ENCODE results near the gene TMEM208.

TMEM208 gene

GRCh38 chr16:67236563-67237395 lies 9.8 kb downstream of the TMEM208 start:
- peak; percentile 64 to 71 for DNase-seq (ENCODE audit: low read depth in 2 of 2)

DNA sequence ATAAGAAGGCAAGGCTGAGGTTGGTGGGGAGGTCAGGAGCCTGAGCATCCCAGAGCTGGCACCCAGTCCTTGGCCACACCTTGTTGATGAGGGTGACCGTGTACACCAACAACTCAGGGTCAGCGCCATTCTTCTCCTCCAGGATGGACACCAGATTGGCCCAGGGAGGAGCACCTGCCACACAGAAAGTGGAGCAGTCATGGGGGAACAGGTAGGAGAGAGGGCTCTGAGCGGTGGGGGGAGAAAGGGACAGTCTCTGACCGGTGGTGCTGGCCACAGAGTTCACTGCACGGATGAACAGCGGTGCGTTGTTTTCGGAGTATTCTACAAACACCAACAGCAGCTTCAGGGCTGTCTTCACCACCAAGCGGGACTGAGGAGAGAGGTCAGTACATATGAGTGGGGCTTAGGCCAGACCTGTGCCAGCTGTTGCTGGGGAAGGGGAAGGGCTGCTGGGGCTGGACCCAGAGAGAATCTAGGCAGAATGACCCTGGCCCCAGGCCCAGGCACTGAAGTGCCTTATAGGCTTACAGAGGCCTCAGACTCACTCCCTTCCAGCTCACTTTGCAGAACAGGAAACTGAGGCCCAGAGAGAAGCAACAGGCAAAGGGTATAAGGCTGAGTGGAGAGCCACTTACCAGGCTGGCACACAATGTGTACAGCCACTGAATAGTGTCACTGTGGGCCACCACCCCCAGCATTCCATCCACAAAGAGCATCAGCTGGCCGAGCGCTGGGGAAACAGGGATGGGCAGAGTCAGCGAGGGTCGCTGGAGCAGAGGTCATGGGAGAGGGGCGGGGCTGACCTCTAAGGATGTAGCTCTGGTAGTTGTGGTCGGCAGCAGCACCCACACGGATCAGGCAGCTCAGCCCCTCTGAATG lies 10.7 kb downstream of the TMEM208 start:
- DNase-seq (ENCODE audit: low read depth in 2 of 2): no peak

DNA sequence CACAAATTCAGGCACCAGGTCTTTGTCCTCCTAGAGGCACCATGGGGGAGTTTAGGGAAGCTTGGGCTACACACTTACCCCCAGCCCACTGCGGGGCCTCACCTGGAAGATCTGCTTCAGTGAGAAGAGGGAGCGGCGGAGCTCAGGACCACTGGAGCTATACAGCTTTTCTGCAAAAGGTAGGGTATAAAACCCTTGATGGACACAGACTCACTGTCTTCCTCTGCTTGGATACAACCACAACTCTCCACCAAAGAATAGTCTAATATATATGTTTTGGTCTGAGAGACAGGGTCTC lies 11.3 kb downstream of the TMEM208 start:
- DNase-seq (ENCODE audit: low read depth in 2 of 2): no peak

- no peak for DNase-seq (ENCODE audit: low read depth in 2 of 2)
These were observed 12.0 kb downstream of the TMEM208 start for GRCh38 chr16:67238806-67239470.

- DNase-seq (ENCODE audit: low read depth in 2 of 2): no peak
These were observed 13.6 kb downstream of the TMEM208 start for GRCh38 chr16:67240506-67240905.

DNA sequence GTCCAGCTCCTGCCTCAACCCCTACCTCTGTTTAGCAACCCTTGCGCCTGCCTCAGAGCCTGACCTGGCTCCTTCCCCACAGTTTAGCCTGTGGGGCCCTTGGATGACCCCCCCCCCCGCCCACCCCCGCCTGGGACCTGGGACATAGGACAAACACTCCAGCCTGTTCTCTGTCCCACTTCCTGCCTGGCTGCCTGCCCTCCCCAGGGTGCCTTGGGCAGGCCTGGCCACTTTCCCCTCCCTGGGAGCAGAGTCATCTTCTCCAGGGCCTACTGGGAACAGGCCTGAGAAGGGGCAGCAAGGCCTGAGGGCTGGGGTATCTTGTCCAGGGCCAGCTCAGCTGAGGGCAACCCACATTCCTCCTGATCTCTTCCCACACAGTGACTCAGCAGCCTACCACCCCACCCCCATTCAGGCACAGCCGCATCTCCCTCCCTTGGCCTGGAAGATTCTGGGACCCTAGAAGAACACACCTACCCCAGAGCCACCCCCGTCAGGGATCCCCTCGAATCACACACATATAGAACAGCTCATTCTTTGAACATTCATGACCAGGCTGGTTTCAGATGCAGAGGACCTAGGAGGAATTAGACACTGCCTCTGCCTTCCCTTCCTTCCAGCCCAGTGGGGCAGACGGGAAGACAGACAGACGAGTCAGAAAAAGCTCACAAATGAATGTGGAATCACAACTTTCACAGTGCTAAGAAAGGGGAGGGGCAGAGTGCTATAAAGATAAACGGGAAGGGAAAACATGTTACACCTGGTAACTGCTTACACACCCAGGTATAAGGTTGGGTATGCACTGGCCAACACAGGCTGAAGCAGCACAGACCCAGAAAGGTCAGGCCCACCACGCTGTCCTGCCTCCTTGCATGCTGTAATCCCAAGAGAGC lies 14.3 kb downstream of the TMEM208 start:
- no peak for DNase-seq (ENCODE audit: low read depth in 2 of 2)

- DNase-seq (ENCODE audit: low read depth in 2 of 2): no peak
These were observed 15.3 kb downstream of the TMEM208 start for GRCh38 chr16:67242138-67242730.

- no peak for DNase-seq (ENCODE audit: low read depth in 2 of 2)
These were observed 16.6 kb downstream of the TMEM208 start for GRCh38 chr16:67243481-67243880.

DNA sequence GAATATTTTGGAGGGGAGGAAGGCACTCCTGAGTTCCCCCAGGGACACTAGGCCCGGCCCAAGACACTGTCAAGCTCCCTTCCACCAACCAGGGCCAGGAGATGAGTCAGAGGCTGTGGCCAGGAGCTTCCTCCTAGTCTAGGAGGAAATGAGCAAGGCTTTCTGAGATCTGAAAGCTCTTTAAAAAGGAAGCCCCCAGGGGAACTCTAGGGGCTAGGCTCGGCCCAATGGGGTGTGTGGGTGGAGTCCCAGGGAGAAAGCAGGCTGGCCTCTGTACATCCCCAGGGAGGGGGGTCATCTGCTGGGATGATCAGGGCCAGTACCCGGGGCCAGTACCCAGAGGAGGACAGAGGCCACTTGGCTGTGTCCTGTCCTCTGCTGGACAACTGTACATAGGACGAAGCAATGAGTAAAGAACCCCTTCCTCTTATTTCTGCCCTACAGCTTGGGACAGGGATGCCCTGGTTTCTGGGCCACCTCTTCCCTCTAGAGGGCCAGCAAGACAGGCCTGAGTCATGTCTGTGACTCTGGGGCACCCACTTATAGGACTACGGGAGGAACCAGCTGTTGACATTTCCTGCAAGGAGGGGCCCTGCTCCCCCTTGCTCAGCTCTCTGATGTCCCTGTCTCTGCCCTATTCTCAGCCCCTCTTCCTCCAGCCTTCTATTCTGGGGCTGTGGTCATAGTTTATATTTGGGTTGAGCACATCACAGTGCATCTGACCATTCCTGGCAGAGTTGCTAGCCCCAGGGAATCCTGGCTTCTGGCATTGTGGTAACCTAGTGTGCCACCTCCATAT lies 17.7 kb downstream of the TMEM208 start:
- DNase-seq (ENCODE audit: low read depth in 2 of 2): peak; percentile 50 to 69

DNA sequence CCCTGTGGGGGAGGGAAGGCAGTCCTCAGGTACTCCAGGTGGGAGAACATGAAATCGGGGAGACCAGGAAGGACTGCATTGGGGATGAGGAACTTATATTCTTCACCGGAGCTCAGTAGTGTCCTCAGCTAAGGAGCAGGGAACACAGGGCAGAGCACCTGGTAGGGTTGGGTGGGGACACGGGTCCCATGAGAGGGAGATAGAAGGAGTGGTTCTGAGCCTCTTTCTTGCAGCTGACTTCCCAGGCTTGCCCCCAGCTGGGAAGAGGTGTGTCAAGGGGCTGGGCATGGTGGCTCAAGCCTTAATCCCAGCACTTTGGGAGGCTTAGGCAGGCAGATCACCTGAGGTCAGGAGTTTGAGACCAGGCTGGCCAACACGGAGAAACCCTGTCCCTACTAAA lies 18.3 kb downstream of the TMEM208 start:
- DNase-seq (ENCODE audit: low read depth in 2 of 2): no peak

DNA sequence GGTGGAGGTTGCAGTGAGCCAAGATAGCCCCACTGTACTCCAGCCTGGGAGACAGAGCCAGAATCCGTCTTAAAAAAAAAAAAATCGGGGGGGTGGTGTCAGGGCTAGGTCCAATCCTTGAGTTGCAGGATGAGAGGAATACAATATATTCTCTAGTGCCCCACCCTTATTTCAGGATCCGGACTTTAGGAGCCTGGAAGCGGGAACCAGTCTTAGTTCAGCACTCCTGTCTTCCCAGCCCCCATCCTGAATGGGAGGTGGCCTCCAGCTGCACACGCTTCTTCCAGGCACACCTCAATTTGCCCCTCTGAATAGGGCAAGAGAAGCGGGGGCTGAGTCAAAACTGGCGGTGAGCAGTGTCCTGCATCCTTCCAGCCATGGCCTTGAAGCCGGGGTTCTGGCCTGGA lies 18.7 kb downstream of the TMEM208 start:
- no peak for DNase-seq (ENCODE audit: low read depth in 2 of 2)

GRCh38 chr16:67246081-67246755 lies 19.3 kb downstream of the TMEM208 start:
- DNase-seq (ENCODE audit: low read depth in 2 of 2): peak in 1 of 2 experiments; percentile 47

GRCh38 chr16:67246756-67247191 lies 19.8 kb downstream of the TMEM208 start:
- peak in 1 of 2 experiments; percentile 43 for DNase-seq (ENCODE audit: low read depth in 2 of 2)

DNA sequence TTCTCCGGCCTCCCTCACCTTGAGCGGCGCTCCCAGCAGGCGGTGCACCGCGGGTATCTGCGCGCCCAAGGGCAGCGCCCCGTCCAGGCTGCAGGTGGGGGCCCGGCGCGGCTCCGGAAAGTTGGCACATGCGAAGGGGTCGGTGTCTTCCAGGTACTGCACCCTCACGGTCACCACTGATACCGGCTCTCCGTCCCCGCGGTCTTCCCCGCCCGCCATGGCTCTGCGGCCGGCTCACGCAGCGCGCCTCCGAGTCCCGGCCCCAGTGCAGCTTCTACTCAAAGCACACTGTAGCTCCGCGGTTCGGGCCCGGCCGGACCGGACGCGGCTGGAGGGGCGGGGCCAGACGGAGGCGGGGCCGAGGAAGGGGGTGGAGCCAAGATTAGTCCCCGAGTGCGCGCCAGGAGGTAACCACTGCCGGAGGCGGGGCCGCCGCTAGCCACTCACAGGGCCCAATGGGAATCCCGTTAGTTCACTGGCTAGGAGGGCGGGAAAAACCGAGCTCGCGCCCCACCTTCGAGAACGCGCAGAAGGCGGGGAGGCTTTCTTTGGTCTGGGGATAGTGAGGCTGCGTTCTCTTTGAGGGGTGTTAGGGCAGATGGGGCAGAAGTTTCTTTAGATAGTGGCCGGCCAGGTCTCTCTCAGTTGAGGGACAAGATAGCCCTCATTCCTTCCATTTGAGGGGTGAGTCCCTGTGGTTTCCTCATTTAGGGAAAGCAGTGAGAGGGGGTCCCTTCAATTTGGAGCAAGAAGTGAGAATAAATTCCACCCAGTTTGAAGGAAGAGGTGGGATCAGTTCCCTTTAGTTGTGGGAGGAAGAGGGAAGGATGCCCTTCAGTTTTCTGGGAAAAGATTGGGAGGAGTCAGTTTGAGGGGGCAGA lies 20.5 kb downstream of the TMEM208 start, which contains the start of gene FHOD1:
FHOD1 (minus strand) TSS at position 290 of the 881 bp plus-strand sequence; CDS start at position 219, 71 bp downstream.
- peak; percentile 93 to 100 for DNase-seq (ENCODE audit: low read depth in 2 of 2)

GRCh38 chr16:67248073-67248400 lies 21.1 kb downstream of the TMEM208 start:
- DNase-seq (ENCODE audit: low read depth in 2 of 2): no peak

- DNase-seq (ENCODE audit: low read depth in 2 of 2): no peak
These were observed 21.7 kb downstream of the TMEM208 start, which contains the start of gene SLC9A5 for GRCh38 chr16:67248401-67249177. SLC9A5 (plus strand) TSS chr16:67248979; CDS start chr16:67249015, 36 bp downstream.
